Measurements from ENCODE around the gene MED29.

Gene MED29

GRCh38 chr19:39390751-39391437, at the start of gene MED29, which contains the start of gene PAF1:
TSS of gene MED29 (plus strand) at chr19:39391378. CDS start at chr19:39391423, 45 bp downstream.
TSS of gene PAF1 (minus strand) at chr19:39391106. CDS start at chr19:39390864, 242 bp downstream.
- DNase-seq, result peak; percentile 97

GRCh38 chr19:39341719-39342604, 49.2 kb upstream of the MED29 start, which contains the start of gene SAMD4B:
TSS of gene SAMD4B (plus strand) at chr19:39342421. CDS start at chr19:39356894, 14,473 bp downstream.
- peak; percentile 100 for DNase-seq

GRCh38 chr19:39342647-39343305, 48.4 kb upstream of the MED29 start:
- no peak for DNase-seq

GRCh38 chr19:39345956-39346355, 45.2 kb upstream of the MED29 start:
- DNase-seq, result no peak

- DNase-seq, result no peak
Observed at GRCh38 chr19:39347332-39348164, 43.6 kb upstream of the MED29 start.

- no peak for DNase-seq
Observed at GRCh38 chr19:39349326-39349725, 41.9 kb upstream of the MED29 start.

- no peak for DNase-seq
Observed at GRCh38 chr19:39350156-39350555, 41.0 kb upstream of the MED29 start.

GRCh38 chr19:39351537-39352064, 39.6 kb upstream of the MED29 start:
- DNase-seq, result peak; percentile 13

GRCh38 chr19:39352381-39353255, 38.6 kb upstream of the MED29 start:
- no peak for DNase-seq

GRCh38 chr19:39355253-39355652, 35.9 kb upstream of the MED29 start:
- DNase-seq, result no peak

GRCh38 chr19:39356073-39356472, 35.1 kb upstream of the MED29 start:
- DNase-seq, result no peak

GRCh38 chr19:39356647-39357046, 34.5 kb upstream of the MED29 start:
- DNase-seq, result no peak

- no peak for DNase-seq
Observed at GRCh38 chr19:39359026-39359425, 32.2 kb upstream of the MED29 start.

- DNase-seq, result no peak
Observed at GRCh38 chr19:39360599-39360998, 30.6 kb upstream of the MED29 start.

GRCh38 chr19:39362682-39363657, 28.2 kb upstream of the MED29 start:
- DNase-seq, result no peak

GRCh38 chr19:39363901-39364457, 27.2 kb upstream of the MED29 start:
- DNase-seq, result no peak

GRCh38 chr19:39365531-39365930, 25.6 kb upstream of the MED29 start:
- DNase-seq, result no peak

GRCh38 chr19:39369200-39369599, 22.0 kb upstream of the MED29 start:
- DNase-seq, result no peak

- DNase-seq, result no peak
Observed at GRCh38 chr19:39370735-39371134, 20.4 kb upstream of the MED29 start.
